ENCODE measurements around the gene FTSJ3.
"Not testable (repeated sequence)": the region's sequence is repeated elsewhere in the genome, so short reads cannot be mapped to it uniquely, and the experiment has no call there.

Gene FTSJ3, protein sequence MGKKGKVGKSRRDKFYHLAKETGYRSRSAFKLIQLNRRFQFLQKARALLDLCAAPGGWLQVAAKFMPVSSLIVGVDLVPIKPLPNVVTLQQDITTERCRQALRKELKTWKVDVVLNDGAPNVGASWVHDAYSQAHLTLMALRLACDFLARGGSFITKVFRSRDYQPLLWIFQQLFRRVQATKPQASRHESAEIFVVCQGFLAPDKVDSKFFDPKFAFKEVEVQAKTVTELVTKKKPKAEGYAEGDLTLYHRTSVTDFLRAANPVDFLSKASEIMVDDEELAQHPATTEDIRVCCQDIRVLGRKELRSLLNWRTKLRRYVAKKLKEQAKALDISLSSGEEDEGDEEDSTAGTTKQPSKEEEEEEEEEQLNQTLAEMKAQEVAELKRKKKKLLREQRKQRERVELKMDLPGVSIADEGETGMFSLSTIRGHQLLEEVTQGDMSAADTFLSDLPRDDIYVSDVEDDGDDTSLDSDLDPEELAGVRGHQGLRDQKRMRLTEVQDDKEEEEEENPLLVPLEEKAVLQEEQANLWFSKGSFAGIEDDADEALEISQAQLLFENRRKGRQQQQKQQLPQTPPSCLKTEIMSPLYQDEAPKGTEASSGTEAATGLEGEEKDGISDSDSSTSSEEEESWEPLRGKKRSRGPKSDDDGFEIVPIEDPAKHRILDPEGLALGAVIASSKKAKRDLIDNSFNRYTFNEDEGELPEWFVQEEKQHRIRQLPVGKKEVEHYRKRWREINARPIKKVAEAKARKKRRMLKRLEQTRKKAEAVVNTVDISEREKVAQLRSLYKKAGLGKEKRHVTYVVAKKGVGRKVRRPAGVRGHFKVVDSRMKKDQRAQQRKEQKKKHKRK

DNA sequence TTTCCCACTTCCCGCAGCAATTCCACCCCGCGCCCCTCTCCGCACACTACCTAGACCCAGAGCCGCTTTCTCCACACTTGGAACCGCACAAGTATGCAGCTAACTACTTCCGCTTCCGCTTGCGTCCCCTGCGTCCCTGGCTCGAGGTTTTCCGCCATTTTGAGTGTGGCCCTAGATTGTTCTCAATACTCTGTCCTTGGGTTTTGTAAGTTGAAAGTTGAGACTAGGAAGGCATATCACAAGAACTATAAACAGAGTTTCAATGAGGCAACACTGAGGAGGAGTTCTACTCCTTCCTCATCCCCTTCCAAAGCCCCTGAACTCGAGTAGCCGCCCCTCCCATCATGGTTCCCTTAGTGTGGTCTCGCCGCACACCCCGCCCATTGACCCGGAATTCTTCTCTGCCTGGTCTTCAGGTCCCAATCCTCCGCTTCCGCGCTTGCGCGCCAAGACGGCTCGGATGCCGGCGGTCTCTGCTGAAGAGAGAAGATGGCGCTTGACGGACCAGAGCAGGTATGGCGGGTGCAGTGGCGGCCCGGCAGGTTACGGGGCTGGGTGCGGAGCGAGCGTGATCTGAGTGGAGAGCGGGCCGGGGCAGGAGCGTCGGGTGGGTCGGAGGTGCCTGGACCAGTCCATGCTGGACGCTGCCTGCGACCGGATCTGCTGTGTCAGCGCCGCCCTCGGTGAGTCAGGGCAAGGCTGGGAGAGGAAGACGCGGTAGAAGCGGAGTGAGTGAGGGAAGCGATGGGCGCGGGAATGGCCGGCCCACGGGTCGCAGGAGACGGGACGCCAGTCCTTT is at the start of gene FTSJ3, which contains the start of gene PSMC5:
FTSJ3 (minus strand) TSS at position 662 of the 799 bp plus-strand sequence. CDS start 761 bp downstream, outside the sequence.
PSMC5 (plus strand) TSS at position 430 of the 799 bp plus-strand sequence; CDS start at position 490, 60 bp downstream.
- H3K27me3 Mint-ChIP-seq, result no peaks in the 10 kb centered on the region
- H3K27ac Mint-ChIP-seq, result peak within 1 kb of the TSS; percentile 100
- peaks cover 72% of the 10 kb centered on the region for H3K4me1 Mint-ChIP-seq
- no peaks in the 10 kb centered on the region for H3K9me3 Mint-ChIP-seq
- H3K4me3 Mint-ChIP-seq, result peak within 1 kb of the TSS; percentile 98
- H3K36me3 Mint-ChIP-seq, result peaks cover 49% of the 10 kb centered on the region

DNA sequence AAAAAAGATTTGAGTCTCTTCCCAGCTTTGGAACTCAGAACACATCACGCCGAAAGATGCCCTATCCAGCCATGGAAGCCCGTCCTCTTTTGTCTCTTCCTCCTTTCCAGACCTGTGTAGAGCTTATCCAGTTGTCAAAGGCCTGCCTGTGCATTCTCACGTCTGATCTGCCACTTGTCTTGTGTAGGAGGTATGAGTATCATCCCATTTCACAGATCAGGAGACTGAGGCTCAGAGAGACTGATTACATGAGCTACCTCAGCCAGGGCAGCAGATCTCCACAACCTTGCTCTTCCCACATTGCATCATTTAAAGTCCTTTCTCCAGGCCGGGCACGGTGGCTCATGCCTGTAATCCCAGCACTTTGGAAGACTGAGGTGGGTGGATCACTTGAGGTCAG is 47.2 kb upstream of the FTSJ3 start:
- not testable (repeated sequence) for H3K4me3 Mint-ChIP-seq, H3K4me1 Mint-ChIP-seq, H3K27me3 Mint-ChIP-seq, H3K36me3 Mint-ChIP-seq, H3K27ac Mint-ChIP-seq, H3K9me3 Mint-ChIP-seq

DNA sequence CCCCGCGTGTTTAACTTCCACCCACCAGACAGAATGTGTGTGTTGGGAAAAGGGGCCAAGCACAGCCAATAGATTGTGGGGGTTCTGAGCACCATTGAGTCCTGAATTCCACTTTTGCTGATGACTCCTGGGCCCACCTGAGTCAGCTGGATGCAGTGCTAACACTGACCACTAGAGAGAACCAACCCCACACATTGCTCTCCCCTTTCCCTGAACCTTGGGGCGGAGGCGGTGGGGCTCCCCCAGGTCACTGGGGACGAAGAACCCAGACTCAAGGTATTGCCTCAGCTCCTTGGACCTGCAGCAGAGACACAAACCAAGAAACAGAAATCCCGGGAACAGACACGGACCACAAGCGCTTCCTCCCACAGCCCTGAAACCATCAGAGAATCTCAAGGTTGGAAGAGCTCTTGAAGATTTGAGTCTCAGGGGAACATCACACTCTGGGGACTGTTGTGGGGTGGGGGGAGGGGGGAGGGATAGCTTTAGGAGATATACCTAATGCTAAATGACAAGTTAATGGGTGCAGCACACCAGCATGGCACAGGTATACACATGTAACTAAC is 46.7 kb upstream of the FTSJ3 start:
- H3K27ac Mint-ChIP-seq, H3K4me1 Mint-ChIP-seq, H3K9me3 Mint-ChIP-seq, H3K36me3 Mint-ChIP-seq, H3K27me3 Mint-ChIP-seq, H3K4me3 Mint-ChIP-seq: not testable (repeated sequence)

DNA sequence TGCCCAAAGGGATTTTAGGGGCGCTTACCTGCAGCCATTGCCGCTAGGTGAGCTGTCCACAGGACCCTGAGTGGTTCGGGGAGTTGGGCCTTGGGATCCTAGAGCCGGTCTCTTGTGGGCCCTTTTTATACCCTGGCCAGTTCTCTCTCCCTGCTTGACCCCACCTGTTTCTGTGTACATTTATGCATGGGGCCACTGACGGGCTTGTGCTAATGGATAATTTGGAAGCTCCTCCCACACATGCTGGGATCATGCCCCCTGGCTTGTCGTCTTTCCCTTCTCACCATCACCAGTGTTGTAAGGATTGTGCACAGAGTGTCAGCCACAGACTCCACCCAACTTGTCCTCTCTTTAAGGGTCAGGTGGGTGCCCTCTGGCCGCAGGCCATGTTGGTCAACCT is 46.1 kb upstream of the FTSJ3 start, which contains the start of gene CSH2:
CSH2 (minus strand) TSS at position 101 of the 400 bp plus-strand sequence; CDS start at position 38, 63 bp downstream.
- H3K4me3 Mint-ChIP-seq, H3K27ac Mint-ChIP-seq, H3K4me1 Mint-ChIP-seq, H3K36me3 Mint-ChIP-seq, H3K9me3 Mint-ChIP-seq, H3K27me3 Mint-ChIP-seq: not testable (repeated sequence)

DNA sequence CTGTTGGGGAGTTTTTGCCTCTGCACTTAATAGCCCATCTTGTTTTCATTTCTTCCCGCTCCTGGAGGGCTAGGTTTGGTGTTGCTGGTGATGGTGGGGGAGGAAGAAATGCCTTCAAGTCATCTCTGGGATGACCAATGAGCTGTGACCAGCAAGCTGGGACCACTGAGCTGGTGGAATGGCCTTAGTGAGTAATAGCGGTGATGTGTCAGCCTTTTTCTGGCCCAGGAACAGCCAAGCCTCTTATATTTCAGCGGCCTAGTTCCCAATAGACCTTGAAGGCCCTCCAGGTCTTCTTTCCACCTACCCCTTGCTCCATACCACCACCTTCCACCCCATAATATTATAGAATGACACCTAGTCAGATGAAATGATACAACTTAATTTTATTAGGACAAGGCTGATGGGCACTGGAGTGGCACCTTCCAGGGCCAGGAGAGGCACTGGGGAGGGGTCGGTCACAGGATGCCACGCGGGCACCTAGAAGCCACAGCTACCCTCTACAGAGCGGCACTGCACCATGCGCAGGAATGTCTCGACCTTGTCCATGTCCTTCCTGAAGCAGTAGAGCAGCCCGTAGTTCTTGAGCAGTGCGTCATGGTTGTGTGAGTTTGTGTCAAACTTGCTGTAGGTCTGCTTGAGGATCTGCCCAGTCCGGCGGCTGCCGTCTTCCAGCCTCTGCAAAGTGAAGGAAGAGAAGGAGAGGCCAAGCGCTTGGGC is 44.3 kb upstream of the FTSJ3 start:
- not testable (repeated sequence) for H3K9me3 Mint-ChIP-seq, H3K36me3 Mint-ChIP-seq, H3K4me3 Mint-ChIP-seq, H3K27me3 Mint-ChIP-seq, H3K27ac Mint-ChIP-seq, H3K4me1 Mint-ChIP-seq

DNA sequence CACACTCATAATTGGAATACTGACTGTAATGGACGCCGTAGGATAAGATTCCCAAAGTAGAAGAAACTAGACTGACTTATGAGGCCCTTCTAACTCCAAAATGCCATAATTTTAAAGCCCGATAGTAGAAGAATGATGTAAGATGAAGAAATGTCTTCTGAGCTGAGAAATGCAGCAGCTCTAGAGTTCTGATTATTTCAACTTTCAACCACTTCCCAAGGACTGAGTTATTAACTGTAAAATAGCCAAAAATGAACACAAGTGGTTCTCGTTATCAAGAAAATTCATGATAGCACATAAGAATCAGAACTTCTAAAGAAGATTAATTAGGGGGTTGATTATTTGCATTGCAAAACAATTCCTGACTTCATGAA is 42.8 kb upstream of the FTSJ3 start:
- not testable (repeated sequence) for H3K4me3 Mint-ChIP-seq, H3K27ac Mint-ChIP-seq, H3K9me3 Mint-ChIP-seq, H3K4me1 Mint-ChIP-seq, H3K27me3 Mint-ChIP-seq, H3K36me3 Mint-ChIP-seq

DNA sequence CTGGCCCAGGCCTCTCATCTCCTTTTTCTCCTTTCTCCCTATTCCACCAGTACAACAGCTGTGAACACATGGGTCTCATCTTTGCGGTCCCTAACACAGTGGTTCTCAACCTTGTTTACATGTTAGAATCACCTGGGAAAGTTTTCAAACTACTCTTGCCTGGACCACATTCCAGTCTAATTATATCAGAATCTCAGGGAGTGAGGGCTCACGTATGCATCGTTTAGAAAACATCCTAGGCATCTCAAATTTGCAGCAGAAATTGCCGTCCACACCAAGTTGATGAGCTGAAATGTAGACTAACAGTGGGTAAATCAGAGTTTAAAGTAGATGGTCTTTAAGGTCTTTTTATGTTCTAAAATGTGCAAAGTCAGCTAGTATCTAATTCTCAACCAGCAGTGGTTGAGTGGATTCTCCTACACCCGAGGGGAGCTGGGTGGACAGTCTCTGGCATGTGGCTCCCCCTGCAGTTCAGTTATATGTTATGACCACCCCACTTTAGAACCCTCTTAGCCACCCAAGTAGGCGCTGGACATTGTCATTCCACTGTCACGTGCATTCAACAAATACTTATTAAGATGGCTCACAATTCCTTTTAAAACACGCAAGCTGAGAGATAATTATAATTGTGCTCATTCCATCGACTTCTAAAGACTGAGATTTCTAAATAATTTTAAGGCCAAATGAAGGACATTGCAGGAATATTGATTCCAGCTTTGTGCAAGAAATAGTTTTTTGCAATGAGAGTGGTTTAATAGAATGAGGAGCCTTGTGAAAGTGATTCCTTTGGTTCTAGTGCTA is 42.2 kb upstream of the FTSJ3 start:
- not testable (repeated sequence) for H3K27ac Mint-ChIP-seq, H3K27me3 Mint-ChIP-seq, H3K9me3 Mint-ChIP-seq

DNA sequence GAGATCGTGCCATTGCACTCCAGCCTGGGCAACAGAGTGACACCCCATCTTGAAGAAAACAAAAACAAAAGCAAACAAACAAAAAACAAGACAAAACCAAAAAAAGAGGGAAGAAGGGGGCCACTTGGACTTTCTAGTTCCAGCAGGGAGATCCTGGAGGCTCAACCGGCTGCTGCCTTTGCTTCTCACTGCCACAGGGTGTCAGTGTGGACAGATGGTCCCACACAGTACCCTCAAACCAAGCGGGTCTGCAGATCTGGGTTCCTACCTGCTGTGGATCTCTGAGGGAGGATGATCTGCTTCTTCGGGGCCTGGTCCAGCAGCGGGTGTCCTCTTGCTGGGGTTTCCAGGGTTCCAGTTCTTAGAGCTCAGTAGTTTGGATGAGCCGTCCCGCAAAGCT is 39.2 kb upstream of the FTSJ3 start:
- not testable (repeated sequence) for H3K9me3 Mint-ChIP-seq, H3K4me1 Mint-ChIP-seq, H3K4me3 Mint-ChIP-seq, H3K27ac Mint-ChIP-seq, H3K27me3 Mint-ChIP-seq, H3K36me3 Mint-ChIP-seq

More for the DNA sequence above, 42.2 kb upstream of the FTSJ3 start:
- H3K4me3 Mint-ChIP-seq, H3K36me3 Mint-ChIP-seq, H3K4me1 Mint-ChIP-seq: not testable (repeated sequence)

DNA sequence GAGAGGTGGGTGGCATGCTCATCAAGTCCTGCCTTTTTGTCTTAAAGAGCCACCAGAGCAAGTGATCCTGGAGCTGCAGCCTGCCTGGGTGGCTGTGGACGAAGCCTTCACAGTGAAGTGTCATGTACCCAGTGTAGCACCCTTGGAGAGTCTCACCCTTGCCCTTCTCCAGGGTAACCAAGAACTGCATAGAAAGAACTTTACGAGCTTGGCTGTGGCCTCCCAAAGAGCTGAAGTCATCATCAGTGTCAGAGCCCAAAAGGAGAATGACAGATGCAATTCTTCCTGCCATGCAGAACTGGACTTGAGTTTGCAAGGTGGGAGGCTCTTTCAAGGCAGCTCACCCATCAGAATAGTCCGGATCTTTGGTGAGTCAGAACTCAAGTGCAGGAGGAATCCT is 31.8 kb upstream of the FTSJ3 start:
- H3K27ac Mint-ChIP-seq, result no peak overlapping the region
- H3K4me1 Mint-ChIP-seq, result no peaks in the 10 kb centered on the region
- H3K4me3 Mint-ChIP-seq, result no peak overlapping the region
- H3K27me3 Mint-ChIP-seq, result no peaks in the 10 kb centered on the region
- H3K9me3 Mint-ChIP-seq, result no peaks in the 10 kb centered on the region
- H3K36me3 Mint-ChIP-seq, result no peaks in the 10 kb centered on the region

DNA sequence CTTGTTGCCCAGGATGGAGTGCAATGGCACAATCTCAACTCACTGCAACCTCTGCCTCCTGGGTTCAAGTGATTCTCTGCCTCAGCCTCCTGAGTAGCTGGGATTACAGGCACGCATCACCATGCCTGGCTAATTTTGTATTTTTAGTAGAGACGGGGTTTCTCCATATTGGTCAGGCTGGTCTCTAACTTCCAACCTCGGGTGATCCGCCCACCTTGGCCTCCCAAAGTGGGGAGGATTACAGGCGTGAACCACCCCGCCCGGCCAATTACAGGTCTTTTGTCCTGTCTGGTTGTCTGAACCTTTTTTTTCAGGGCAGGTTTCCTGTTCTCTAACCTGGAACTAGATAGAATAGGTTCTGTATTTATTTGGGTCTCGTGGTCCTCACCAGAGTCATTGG is 29.0 kb upstream of the FTSJ3 start:
- H3K27ac Mint-ChIP-seq, H3K4me3 Mint-ChIP-seq, H3K4me1 Mint-ChIP-seq, H3K9me3 Mint-ChIP-seq, H3K36me3 Mint-ChIP-seq, H3K27me3 Mint-ChIP-seq: not testable (repeated sequence)

DNA sequence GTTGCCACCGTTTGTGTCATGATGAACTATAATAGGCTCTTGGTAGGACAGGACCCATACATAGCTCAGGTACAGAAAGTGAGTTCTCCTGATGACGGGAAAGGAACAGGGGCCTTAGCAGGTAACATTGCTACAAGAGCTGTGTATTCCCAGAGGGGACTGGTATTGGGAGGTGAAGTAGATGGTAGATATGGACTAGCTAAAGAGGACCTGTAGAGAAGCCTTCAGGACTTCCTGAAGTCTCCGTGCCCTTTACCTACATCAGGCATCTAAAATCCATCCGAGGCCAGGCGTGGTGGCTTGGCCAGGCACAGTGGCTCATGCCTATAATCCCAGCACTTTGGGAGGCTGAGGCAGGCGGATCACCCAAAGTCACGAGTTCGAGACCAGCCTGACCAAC is 27.7 kb upstream of the FTSJ3 start:
- Mint-ChIP-seq H3K27ac (no peak overlapping the region), H3K4me1 (no peaks in the 10 kb centered on the region), H3K27me3 (no peaks in the 10 kb centered on the region), H3K4me3 (no peak overlapping the region), H3K36me3 (no peaks in the 10 kb centered on the region), H3K9me3 (no peaks in the 10 kb centered on the region)

DNA sequence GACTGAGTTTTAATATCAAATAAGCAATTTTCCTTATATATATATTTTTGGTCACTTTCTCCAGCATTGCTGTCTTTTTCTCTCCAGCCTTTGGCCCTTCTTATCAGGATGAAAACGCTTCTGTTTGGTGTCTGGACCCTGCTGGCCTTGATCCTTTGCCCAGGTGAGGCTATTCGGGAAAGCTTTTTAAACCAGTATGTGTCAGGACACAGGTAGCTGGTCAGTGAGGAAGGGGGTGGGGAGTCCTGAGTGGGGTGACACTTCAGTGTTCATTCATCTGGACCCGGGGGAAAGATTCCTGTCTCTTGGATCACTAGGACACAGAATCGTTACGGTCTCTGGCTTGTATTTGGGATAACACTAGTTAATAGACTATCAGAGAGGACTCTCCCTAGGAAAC is 27.2 kb upstream of the FTSJ3 start:
- H3K36me3 Mint-ChIP-seq, result no peaks in the 10 kb centered on the region
- H3K27me3 Mint-ChIP-seq, result no peaks in the 10 kb centered on the region
- H3K4me3 Mint-ChIP-seq, result no peak overlapping the region
- H3K27ac Mint-ChIP-seq, result no peak overlapping the region
- peaks cover under 1% of the 10 kb centered on the region for H3K4me1 Mint-ChIP-seq
- no peaks in the 10 kb centered on the region for H3K9me3 Mint-ChIP-seq

DNA sequence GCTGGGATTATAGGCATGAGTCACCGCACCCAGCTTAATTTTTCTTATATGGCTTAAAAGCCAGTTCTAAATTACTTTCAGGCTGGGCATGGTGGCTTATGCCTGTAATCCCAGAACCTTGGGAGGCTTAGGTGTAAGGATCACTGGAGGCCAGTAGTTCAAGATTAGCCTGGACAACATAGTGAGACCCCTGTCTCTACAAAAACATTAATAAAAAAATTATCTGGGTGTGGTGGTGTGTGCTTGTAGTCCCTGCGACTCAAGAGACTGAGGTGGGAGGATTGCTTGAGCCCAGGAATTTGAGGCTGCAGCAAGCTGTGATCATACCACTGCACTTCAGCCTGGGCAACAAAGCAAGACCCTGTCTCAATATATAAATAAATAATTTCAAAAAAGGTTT is 25.8 kb upstream of the FTSJ3 start:
- no peak overlapping the region for H3K27ac Mint-ChIP-seq
- no peak overlapping the region for H3K4me3 Mint-ChIP-seq
- peaks cover under 1% of the 10 kb centered on the region for H3K9me3 Mint-ChIP-seq
- no peaks in the 10 kb centered on the region for H3K27me3 Mint-ChIP-seq
- peaks cover 10% of the 10 kb centered on the region for H3K4me1 Mint-ChIP-seq
- no peaks in the 10 kb centered on the region for H3K36me3 Mint-ChIP-seq

DNA sequence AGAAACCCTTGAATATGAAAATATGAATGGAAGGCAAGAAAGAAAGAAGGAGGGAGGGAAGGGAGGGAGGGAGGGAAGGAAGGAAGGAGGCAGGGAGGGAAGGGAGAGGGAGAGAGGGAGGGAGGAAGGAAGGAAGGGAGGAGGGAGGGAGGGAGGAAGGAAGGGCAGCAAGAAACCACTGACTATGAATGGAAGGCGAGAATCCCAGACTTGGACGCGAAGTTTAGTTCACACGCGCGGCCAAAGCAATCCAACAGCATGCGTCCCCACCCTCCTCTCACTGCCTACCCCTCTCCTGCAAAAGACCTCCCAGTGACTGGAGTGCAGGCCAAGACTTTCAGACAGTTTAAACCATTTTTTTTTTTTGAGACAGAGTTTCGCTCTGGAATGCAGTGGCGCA is 22.9 kb upstream of the FTSJ3 start:
- peaks cover 5% of the 10 kb centered on the region for H3K9me3 Mint-ChIP-seq
- H3K27ac Mint-ChIP-seq, result no peak overlapping the region
- peaks cover 16% of the 10 kb centered on the region for H3K4me1 Mint-ChIP-seq
- H3K4me3 Mint-ChIP-seq, result no peak overlapping the region
- H3K27me3 Mint-ChIP-seq, result no peaks in the 10 kb centered on the region
- H3K36me3 Mint-ChIP-seq, result no peaks in the 10 kb centered on the region
